PFSK-1 (cell line): ENCODE measurements around the gene BGN.

Experiments
- FOXP2 ChIP-seq: optimal IDR thresholded peaks from 2 replicates; pipeline ENCODE3; 2011; ENCODE audit warnings: borderline replicate concordance, control low read depth, inconsistent platforms; ENCODE audit not compliant: insufficient read depth; ENCODE audit errors: extremely low read length, extremely low read depth
- POLR2AphosphoS5 ChIP-seq: IDR thresholded peaks from 2 replicates; pipeline ENCODE4 v1.6.1; 2012; ENCODE audit warnings: low read depth, mild to moderate bottlenecking, control low read depth, low read length, moderate library complexity
- SIN3A ChIP-seq: IDR thresholded peaks from 2 replicates; pipeline ENCODE4 v1.6.1; 2012; ENCODE audit warnings: mild to moderate bottlenecking, low read length, moderate library complexity, borderline replicate concordance; ENCODE audit not compliant: insufficient read depth
- TAF1 ChIP-seq: IDR thresholded peaks from 2 replicates; pipeline ENCODE4 v1.6.1; 2012; ENCODE audit warnings: low read length, control low read depth, borderline replicate concordance; ENCODE audit not compliant: insufficient read depth

GRCh38 chrX:153459986-153460385, 34.8 kb upstream of the BGN start:
- TF ChIP-seq SIN3A (no peak), POLR2AphosphoS5 (no peak), TAF1 (no peak), FOXP2 (no peak)
